Activated CD4-positive, alpha-beta T cell treated with anti-CD3 and anti-CD28 coated beads, Interleukin-2, amount 50 U/mL, for 1 hour (primary cell): Measurements from ENCODE around the gene VIPR2.
"Not testable (repeated sequence)": the region's sequence is repeated elsewhere in the genome, so short reads cannot be mapped to it uniquely, and the experiment has no call there.

Experiments
- DNase-seq: peaks from one replicate; pipeline ENCODE4 v3.0.0-alpha.2; 2020

The VIPR2 gene

DNA sequence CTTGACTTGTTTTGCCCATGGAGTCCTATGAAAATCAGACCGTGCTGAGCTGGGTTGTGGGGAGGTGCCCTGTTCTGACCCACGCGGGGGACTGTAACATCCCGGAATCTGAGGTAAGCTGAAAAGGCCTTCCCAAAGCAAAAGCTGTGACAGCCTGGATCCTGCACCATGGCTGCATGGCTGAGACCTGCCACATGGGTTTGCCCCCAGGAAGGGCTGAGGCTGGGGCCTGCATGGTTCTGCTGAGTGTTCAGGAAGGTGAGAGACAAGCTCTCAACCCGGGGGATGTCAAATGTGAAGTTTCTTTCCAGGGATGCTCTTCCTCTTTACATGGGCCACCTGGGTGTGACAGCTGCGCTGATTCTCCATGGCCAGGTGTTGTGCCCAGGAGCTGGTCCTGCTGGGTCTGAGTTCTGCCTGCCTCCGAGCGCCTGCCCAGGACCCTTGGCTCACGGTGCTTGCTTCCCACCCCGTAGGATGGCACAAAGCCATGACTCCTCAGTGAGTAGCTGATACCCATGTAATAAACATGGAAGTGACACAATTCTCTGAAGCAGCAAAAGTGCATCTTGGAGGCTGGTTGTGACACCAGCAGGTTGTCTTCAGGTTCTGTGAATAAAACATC, 58.3 kb downstream of the VIPR2 start:
- DNase-seq, result no peak

DNA sequence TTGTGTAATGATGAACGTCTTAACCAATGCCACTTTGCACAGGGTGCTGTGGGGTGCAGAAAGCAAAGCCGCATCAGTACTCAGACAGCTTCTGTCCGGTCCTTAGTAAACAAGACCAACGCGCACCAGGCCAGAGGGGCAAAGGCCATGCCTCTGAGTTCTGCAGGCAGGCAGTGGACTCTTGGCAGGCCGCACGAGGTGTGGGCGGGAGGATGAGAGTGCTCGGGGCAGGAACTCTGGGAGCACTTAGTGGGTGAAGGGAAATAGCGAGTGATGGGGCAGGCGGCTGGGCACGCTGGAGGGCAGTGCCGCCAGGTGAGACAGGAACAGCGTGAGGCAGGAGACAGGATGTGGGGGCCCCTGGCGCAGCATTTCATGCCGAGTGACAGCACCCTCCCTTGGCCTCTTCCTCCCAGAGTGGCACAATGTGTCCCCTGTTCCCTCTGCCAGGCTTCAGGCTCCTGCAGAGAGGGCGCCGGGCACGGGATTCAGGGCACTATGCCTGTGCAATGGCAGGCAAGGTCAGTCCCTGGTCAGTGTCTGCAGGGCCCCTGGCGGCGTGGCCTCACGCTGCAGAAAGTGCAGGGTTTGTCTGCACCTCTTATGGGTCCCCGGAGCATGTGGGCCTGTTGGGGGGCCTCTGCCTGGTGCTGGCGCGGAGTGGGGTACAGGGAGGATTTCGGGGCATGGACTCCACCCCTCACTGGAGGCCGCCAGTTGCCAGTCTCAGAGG, 60.4 kb downstream of the VIPR2 start:
- DNase-seq, result no peak

DNA sequence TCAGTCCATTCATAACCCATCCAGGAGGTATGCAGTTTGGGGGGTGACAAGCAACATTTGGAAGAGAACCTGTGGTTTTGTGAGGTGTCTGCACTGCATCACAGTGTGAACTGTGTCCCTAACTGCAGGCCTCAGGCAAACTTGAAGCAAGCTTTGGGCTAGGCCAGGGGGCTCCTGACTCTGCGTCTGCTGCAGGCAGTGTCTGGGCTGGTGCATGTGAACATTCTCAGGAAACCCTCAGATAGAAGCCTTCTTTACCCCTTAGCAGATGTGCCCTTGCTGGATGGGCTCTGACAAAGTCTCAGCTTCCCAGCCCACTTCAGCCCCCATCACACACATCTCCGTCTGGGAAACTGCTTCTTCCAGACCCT, 61.0 kb downstream of the VIPR2 start:
- DNase-seq, result no peak

DNA sequence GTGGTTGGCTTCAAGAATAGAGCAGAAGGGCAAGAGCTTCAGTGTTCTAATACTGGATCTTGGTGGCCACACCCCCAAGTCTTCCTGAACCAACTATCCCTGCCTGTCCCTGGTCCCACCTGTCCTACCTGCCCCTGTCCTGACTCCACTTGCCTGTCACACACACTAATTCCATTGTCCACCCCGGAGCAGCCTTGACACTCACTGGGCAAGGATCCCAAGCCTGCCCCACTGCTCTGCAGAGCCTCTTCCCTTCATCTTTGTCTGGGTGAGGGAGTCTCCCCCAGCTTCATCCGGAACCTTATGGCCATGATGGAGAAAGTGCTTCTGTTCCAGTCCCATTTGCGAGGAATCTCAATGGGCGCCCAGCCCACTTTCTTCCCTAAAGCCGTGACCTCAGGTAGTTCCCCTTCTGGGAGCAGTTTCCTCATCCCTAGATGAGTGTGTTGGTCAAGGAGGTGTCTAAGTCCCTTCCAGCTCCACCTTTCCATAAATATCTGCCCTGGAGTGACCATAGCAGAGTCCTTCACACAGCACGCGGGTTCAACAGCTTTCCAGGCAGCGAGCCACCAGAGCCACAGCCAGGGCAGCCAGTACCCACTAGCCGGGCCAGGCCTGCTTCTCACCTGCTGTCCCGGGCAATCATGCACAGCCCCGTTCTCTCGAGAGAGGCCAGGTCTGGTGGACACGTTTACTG, 61.5 kb downstream of the VIPR2 start:
- DNase-seq, result no peak

DNA sequence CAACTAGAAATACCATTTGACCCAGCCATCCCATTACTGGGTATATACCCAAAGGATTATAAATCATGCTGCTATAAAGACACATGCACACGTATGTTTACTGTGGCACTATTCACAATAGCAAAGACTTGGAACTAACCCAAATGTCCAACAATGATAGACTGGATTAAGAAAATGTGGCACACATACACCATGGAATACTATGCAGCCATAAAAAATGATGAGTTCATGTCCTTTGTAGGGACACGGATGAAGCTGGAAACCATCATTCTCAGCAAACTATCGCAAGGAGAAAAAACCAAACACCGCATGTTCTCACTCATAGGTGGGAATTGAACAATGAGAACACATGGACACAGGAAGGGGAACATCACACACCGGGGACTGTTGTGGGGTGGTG, 62.6 kb downstream of the VIPR2 start:
- DNase-seq, result not testable (repeated sequence)

DNA sequence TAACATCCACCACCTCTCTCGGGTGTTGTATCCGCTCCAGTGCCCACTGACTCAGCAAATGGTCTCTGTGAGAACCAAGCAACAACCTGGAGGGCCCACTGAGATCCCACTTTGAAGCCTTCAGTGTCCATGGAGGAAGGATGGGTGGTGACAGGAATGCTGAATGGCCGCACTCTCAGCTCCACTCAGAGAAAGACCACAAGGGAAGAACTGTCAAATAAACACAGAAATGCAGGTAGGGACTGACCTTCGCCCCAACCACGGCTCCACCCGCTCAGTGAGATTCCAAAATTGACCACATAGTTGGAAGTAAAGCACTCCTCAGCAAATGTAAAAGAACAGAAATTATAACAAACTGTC, 65.8 kb downstream of the VIPR2 start:
- DNase-seq, result no peak

DNA sequence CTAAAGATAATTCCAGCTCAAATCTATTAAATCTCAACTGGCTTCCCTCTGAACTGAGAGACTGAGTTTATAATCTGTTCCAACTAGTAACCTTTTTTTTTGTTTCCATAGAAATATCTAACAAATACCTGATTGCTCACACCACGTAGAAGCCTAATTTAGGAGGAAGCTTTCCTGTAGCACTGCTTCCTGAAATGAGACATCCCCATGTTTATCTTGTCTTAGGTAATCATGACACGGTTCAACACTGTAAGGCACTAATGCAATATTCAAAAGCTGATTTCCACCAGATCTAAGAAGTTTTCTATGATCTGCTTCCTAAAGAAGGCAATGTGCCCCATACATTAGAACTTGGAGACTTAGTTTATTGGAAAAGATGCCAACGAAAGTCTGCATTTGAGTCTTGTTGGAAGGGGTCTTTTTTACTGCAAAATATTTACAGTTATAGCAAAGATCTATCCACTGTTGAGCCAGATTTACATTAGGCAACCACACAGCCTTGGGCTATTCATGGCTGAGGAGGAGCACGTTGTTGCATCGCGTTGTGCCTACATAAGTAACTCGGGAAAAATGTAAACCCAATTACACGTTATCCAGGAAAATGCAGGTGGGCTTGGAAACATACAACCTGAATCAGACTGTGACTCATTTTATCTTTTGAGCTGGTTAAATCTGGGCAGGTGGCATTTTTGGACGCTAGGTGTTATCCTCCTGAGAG, 66.3 kb downstream of the VIPR2 start:
- no peak for DNase-seq

DNA sequence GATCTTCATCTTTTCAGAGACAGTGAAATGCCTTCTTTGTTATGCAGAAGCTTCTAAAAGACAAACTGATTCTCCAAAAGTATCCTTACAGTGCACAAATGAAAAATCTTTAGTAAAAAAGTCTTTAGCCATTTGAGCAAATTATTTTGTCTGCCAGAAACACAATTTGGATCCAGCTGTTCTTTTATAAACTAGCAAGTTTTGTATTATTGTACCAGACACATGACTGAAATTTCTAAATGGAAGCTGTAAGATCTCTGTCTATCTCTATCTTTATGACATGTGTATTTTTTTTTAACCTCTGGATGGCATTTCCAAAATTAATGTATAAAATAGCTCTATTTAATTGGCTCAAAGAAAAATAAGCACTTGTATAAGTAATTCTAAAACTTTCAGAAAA, 68.3 kb downstream of the VIPR2 start:
- no peak for DNase-seq

DNA sequence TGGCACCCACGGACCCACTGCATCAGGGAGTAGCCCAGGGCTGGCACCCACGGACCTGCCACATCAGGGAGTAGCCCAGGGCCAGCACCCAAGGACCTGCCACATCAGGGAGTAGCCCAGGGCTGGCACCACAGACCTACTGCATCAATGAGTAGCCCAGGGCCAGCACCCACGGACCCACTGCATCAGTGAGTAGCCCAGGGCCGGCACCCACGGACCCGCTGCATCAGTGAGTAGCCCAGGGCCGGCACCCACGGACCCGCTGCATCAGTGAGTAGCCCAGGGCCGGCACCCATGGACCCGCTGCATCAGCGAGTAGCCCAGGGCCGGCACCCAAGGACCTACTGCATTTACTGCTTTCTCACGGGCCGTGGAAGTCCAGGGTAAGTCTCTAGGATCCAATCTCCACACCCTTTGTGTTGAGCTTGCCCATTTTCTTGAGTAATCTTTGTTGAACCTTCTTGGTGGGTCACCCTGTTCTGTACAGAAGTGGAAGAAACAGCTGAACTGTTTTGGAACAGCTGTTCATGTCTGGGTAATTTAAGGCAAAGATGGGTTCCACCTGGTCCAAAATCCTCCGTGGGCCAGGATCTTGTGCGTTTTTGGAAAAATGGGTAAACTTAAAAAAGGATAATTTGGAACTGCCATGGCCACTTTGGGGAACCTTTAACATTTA, 69.0 kb downstream of the VIPR2 start:
- DNase-seq, result no peak

DNA sequence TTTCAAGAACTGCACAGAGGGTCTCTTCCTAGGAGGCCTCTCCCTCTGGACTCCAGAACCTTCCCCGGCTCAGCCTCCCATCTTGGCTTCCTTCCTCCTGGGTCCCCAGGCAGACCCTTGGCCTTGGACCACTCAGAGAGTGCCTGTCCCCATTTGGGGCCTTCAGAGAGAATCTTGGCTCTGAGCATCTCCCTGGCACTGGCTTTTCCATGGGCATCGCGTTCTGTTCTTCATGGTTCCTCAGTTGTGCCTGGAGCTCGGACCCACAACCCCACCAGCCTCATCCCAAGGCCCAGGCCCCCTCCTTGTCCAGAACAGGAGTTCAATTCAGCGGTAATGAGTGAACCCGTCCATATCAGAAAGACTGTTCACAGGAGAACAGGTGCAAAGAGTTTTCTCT, 73.4 kb downstream of the VIPR2 start:
- DNase-seq, result no peak

DNA sequence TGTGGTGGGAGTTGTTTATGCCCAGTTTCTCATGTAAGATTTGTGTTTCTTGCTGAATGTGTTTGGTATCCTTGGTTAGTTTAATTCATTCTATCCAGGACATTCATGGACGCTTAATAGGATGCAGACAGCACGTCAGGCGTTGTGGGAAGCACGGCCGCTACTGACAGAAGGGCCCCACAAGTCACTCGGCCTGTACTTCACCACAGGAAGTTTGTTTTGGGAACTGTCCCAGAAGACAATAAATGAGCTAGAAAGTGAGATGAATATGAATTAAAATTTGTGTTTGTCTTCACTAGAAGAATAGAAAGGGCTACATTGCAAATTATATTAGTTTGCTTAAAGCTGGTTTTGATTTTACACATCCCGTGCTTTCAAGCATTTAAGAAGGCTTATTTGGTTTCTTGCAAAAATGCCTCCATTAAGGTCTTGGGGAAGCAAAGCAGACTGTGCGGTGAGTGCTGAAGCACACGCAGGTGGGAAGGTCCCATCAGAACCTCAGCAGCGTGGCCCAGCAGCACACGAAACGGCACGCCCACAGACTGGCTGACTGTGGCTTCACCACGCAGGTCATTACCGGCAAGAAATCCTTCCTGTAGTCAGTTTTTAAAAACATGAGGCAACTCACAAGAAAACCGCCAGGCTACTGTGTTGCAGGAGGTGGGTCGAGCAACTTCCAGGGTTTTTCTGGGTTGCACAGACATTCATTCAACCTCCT, 74.1 kb downstream of the VIPR2 start:
- DNase-seq, result no peak

DNA sequence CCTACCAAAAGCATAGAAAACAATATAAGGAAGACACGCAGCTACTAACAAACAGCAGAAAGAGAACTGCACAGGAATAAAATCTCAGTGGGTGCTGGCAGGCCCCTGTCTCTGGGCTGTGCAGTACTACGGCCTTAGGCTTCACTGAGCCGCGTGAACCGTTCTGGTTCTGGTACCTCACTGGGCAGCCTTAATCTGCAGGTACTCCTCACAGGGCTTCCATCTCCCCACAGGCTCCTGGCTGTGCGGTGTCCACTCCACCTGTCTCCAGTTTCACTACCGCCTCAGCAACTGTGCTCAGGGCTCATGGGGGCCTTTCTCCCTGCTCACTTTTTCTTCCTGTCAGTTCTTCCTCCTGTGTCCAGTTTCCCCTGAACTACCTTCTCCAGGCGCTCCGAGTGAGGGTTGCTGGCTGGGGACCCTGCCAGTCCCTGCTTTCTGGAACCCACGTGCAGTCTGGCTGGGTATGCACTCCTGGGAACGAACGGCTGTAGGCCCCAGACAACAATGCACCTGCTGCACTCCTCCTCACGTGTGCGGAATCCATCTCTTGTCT, 75.7 kb downstream of the VIPR2 start:
- no peak for DNase-seq

DNA sequence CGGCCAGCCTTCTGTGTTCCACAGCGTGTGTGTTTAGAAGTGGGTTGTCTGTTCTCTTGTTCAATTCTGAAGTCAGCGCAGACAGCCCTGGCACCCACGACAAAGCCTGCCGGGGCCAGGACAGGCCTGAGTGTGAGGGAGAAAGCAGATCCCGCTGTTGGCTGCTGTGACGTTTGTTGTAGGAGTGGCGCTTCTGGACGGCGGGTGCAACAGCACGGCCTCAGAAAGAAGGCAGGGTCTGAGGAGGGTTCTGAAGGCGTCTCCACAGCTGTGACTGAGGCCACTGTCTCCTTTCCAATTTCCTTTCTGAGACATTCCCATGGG, 76.2 kb downstream of the VIPR2 start:
- DNase-seq, result no peak

DNA sequence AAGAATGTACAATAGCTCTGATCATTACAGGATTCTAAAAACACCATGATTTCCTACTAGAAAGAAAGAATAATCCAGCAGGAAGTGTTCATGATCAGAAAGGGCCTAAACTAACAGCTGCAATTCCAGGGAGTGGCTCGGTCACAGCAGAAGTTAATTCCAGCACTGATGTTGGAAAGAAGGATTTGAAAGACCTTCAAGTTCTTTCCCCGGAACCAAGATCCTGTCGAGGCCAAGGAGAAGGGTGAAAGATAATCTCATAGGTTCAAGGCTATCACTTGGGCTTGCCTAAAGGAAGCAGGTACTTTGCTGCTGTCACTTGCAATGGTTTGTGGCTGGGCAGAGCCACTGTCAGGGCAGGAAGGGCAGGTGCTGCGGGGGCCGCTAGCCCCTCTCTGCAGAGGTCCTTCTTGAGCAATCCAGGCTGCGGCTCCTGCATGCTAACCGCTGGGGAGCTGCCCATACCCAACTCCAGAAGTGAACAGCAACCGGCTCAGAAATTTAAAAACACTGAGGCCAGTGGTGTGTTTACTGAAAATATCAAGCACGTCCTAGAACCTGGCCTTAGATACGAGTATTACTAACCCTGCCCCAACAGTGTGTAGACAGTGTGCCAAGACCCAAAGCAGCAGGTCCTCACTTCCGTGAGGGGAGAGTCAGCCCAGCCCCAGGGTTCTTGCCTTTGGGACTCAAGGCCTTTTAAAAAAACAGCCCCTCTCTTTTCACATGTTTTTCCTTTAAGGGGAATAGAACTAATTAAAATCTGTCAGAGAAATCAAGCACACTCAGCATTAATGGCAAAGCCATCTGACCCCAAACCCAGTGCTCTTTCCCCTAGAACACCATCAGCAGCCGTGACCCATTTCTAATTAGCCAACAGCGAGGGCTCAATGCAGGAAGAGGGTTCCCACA, 76.8 kb downstream of the VIPR2 start:
- DNase-seq, result no peak

DNA sequence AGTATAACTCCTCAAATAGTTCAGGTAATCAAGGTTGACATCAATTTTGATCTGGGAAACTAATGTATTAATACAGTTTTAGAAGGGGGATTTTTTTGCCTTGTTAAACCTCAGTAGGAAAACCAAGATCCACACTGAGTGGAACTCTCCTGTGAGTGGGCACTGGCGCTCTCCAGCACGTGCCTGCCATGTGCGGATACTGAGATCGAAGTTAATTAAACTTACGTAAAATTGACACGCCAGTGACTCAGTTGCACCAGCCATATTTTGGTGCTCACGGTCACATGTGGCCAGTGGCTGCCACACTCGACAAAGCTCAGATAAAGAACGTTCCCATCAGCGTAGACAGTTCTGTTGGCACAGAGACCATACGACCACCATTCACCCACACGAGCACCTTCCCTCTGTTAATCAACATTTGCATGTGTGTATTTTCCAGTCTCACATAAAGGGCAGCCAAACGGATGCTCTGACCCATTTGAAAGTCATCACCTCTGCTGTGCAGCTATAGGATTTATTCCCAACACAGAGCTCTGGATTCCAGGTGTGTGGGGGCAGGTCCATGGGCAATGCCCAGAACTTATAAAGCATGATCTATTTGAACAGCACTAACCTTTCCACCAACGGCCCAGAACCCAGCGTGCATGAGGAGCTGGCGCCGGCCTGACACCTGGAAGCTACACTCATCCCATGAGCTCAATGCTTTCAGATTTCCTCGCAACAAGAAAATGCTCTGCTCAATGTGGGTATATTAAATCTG, 77.7 kb downstream of the VIPR2 start:
- DNase-seq, result no peak

DNA sequence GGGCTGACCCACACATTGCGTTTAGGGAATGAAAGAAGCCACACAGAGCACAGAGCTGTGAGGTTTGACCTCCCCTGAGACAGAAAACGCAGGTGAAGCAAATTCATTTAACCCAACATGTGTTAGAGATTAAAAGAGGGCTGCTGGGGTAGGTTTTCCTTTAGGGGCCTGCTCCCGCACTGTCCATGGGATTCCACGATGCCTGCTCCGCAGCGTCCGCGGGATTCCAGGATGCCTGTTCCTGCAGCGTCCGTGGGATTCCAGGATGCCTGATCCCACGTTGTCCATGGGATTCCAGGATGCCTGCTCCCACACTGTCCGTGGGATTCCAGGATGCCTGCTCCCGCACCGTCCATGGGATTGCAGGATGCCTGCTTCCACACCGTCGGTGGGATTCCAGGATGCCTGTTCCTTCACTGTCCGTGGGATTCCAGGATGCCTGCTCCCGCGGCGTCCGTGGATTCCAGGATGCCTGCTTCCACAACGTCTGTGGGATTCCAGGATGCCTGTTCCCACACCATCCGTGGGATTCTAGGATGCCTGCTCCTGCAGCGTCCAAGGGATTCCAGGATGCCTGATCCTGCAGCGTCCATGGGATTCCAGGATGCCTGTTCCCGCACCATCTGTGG, 78.7 kb downstream of the VIPR2 start:
- no peak for DNase-seq

DNA sequence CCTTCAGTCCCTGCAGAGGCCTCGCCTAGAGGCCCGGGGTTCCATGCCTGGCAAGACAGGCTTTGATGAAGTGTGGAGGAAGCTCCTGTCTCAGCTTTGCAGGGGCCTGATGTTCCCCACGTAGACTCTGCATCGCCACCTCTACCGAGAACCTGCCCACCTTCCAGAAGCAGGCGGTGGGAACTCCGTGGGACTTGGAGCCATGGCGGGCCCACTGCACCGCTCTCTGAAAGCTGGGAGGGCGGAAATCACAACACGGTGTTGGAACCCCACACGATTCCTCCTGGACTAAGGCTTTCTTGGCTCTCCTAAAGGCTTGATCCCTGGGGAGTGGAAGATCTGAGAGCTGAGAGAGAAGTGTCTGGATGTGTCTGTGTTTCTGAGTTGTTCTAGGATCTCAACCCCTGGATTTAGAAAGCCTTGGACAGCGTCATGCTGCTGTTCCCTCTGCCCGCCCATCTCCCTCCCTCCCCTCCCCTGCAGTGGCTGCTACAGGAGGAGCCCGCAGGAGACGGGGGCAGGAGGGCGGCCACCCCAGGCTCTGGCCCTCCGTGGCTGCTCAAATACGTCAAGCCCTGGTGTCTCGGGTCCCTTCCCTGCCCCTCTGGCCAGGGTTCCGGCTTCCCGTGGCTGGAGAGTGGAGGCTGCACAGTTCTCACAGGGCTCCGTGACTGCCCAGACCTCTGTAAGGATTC, 79.7 kb downstream of the VIPR2 start:
- DNase-seq, result no peak

DNA sequence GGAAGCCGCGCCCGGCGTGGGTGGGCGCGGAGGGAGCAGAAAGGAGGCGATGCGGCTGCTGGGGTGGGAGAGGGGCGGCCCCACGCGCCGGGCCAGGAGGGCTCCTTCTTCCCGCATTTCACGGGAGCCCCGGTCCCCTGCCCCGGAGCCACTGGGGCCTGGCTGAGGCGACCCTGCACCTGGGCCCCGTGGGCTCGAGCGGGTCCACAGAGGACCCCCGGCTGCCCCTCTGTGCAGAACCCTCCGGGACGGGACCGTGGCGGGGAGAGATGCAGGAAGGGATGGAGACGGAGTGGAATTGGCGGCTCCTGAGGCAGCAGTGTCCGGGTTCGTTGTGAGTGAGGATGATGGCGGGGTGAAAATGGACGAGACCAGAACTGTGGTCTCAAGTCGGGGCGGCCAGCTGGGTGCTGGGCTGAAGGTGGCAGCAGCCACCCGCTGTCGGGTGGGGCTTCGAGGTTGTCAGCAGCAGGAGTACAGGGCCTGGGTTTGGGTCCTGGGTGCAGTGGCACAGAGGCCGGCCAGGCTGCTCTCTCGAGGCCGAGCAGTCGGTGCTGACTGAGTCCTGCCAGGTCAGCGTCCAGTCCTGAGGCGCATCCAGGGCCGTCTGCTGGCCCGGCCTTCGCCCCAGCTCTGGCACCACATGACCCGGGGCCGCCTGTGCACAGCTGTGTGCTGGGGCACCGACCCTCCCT, 80.4 kb downstream of the VIPR2 start:
- DNase-seq, result no peak
